ENCODE data around the gene CCNI2.
"Not testable (repeated sequence)": the region's sequence is repeated elsewhere in the genome, so short reads cannot be mapped to it uniquely, and the experiment has no call there.

CCNI2 gene

DNA sequence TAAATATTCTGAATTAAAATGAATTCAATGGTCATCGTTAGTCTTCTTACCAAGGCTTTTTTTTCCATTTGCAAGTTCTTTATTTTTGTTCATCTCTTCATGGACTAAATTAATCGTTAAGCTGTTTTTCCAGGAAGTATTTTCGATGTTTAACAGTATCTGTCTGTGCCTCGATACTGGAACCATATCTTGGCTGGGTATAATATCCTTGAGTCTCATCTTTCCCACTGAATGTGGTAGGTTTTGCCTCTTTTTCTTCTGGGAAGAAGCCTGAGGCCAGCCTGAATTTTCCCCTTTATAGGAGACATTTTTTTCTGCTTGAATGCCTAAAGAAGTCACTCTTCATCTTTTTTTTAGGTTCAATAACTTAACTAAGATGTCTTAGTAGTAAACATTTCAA lies 33.8 kb downstream of the CCNI2 start:
- no peak for DNase-seq (ENCODE audit: low read depth in 2 of 2)

DNA sequence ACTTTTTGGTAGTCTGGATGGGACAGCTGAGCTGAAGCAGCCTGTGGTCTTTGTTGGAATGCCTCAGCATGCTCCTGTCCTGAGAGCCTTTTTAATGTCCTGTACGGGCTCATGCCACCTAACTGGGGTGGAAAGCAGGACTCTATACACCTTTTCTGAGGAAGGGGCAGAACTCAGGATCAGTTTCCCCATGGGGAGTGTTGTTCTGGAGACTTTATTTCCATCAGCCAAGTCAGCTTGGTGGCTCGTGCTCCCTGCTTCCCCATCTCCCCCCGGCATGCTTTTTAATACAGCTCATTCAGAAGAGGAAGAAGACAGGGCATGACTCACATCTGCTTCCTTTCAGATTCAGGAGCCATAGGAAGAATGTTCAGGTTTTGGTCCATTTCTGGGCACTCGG lies 34.9 kb downstream of the CCNI2 start:
- DNase-seq (ENCODE audit: low read depth in 2 of 2): no peak

DNA sequence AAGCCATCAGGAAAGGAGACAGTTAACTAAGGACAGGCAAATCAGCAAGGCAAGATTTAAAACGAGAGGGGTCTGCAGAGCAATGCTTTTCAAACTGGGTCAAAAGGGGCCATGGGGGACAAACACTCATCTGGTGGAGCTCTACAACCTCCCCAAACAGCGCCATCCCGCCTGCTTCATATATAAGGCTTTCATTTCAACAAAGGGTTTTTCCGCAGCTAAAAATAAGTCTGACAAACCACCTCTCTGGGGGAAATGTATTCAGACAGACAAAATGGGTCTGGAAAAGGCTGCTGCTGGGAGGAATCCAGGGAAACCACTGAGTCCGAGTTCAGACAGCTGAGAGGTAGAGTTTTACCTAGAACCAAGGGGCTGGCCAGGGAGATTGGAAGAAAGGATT lies 38.1 kb downstream of the CCNI2 start:
- DNase-seq (ENCODE audit: low read depth in 2 of 2): no peak

DNA sequence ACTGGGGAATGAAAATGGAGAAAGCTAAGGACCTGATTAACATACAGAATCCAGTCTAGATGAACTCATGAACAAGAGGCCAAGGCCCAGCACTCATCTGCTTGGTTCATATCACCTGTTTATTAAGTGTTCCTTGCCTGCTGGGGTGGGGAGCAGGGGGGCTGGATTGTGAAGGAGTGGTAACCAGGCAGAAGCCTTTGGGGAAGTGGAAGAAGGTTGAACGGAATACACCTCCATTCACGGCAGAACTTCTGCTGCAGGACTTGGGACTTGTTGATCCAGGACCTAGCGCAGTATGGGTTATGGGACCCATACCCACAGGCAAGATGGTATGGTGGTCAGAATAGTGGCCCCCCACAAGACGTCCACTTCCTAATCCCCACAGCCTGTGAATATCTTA lies 38.6 kb downstream of the CCNI2 start:
- DNase-seq (ENCODE audit: low read depth in 2 of 2): no peak

DNA sequence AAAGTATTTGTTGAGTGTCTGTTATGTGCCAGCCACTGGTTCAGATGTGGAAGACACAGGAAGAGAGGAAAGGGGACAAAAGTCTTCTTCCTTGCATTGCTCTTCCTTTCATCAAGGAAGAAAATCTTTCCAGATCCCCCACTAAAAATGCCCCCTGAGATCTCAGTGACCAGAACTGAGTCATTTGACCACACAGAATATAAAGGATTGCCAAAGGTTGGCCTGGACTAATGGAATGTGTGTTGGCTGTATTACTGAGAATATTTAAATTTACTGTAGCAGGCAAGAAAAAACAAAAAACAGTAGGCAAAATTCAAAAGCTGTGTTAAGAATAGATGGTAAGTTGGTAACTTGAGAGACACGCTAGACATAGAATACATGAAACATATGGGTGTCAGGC lies 39.9 kb downstream of the CCNI2 start:
- DNase-seq (ENCODE audit: low read depth in 2 of 2): no peak

DNA sequence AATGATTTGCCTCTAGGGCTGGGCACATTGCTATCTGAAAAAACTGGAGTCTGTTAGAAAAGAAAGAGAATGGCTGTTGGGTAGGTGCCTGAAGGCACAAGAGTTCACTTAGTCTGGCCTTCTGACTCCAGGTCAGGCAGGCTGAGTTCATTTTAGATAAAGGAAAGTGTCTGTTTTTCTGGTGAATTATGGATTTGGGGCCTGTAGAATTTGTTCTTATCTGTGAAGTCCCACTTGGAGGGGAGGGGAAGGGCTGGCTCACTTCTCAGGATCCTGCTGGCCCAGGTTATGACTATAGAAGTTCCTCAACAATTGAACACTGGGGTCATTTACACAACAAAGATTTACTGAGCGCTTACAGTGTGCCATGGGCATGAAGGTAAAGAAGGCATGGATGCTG lies 41.3 kb downstream of the CCNI2 start:
- DNase-seq (ENCODE audit: low read depth in 2 of 2): no peak

DNA sequence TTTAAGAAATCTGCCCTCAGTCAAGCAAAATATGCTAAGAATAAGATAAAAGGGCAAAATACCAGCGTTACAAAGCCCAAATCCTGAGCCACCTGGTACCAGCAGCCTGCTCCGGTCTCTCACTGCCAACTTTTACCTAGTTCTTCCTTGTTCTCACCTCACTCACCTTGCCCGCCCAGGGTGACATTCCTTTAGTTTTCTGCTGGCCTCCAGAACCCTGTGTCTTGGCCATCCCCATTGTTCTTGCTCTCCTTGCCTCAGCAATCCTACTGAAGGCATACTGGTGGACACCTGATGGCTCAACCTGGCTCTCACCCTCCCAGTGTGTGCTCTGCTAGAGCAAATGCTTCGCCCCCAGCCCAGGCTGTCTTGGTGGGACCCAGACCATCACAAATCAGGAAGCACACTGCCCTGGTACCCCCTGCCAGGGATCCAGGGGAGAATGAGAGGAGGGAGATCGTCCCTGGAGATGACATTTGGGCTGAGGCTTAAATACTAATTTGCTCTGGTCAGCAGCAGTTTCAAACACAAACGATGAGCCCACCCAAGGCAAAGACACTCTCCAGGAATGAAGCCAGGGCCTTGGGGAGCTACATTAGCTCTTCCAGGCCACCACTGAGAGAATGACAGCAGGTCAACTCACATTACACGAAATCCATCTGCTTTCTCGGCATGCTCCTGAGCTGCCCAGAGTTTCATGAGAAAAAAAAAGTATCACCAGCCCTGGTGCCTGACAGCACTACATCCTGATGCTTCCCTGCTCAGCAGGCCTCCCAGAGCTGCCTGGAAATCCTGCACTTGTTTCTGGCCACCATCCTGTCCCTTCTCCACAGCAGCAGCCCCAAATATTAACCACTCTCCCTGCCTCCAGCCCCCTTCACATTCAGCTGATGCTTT lies 42.0 kb downstream of the CCNI2 start:
- no peak for DNase-seq (ENCODE audit: low read depth in 2 of 2)

DNA sequence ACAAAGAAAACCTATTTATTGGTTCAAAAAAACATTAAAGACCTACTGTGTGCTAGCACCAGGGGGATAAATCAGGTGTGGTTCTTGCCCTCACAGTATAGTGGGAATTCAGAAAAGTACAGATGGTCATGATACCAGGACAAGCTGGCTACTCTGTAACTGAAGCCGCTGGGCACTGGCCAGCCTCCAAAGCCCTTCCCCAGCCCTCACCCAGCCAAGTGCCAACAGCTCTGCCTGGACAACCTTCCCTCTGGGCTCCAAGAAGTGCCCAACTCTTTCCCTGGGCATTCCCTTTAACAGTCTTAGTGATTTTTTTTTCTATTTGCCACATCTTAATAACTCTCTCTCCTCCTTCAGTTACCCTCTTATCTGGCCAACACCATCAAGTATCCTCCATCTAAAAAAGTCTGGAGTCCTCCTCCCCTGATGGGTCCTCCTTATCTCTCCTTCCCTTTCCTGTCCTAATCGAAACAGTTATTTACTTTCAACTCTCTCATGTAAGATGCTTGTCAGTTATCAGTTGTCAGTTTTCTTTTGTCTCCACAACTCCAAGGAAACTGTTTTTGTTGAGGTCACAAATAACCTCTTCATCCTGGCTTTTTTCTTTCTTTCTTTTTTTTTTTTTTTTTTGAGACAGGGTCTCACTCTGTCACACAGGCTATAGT lies 43.1 kb downstream of the CCNI2 start:
- no peak for DNase-seq (ENCODE audit: low read depth in 2 of 2)

DNA sequence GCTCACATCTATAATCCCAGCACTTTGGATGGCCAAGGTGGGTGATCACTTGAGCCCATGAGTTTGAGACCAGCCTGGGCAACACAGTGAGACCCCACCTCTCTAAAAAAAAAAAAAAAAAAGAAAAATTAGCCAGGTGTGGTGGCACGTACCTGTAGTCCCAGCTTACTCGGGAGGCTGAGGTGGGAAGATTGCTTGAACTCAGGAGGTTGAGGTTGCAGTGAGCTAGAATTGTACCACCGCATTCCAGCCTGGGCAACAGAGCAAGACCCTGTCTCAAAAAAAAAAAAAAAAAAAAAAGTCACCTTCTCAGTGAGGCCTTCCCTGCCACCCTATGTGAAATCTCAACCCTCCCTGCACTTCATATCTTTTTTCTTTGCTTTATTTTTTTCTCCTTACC lies 43.8 kb downstream of the CCNI2 start:
- no peak for DNase-seq (ENCODE audit: low read depth in 2 of 2)

DNA sequence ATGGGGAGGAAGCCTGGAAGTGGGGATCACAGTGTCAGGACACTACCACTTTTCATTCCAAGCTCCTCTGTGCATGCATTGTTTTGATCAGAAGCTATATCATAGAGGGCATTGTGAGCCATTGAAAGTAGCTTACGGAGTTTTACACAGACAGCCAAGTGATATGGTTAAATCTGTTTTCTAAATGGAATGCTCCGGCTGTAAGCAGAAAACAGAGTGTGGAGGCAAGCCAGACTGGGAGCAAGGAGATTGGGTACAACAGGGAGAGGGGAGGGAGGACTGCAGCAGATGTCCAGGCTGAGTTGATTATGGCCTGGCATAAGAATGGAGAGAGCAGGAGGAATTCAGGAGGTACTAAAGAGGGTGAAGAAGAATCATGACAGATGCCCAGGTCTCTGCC lies 50.4 kb downstream of the CCNI2 start:
- DNase-seq (ENCODE audit: low read depth in 2 of 2): no peak

DNA sequence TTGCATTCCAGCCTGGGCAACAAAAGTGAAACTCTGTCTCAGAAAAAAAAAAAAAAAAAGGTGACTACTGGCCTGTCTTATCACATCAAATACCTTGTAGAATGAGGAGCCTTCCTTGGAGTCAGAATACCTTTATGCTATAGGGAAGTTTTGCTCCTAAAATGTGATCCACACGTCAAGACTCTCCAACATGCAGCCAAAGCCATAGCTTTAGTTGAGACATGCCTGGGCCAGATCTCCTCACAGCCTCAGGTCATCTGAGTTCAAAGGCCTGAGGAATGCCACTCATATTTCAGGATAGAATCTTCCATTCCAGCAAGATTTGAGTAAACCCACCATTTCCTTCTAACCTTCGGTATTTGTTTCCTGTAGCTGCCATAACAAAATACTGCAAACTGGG lies 52.2 kb downstream of the CCNI2 start:
- DNase-seq (ENCODE audit: low read depth in 2 of 2): no peak

DNA sequence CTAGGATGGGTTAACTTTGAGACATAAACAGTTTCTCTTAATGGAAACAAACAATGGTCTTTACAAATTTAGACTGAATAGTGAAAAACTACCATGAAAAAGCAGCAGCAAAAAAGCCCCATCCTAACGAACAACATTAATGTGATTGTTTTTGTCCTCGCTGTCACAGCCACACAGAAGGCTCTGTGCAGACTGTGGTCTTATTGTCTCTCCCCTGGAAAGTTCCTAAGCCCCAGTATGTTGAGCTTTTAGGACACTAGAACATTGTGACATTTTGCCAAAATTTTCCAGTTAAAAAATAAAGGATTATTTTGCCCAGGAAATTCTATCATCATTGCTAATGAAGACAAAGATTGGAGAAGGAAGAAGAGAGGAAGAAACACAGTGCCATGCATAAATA lies 53.3 kb downstream of the CCNI2 start:
- DNase-seq (ENCODE audit: low read depth in 2 of 2): no peak

DNA sequence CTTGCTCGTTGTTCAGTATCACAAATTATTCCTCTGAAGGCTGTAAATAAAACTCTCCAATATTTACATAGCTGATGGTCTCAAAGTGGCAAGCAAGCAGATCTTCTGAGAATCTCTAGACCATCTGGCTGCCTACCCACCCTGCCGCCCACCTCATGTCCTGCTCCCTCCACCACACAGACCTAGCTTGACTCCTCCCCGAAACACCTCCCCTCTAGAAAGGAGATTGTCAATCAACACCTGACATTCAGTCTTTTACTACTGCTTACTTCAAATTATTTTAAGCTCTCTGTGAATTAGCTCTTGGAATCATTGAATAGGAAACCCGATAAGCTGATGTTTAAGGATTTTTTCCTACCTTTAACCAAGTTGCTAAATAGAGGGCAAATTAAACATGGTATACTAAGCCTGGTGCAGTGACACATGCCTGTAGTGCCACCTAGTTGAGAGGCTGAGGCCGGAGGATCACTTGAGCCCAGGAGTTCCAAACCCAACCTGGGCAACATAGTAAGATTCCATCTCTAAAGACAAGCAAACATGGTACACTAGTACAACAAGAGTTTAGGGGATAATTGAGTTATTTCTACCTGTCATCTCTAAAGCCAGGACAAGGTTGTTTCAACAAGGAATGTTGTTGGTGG lies 54.9 kb downstream of the CCNI2 start:
- no peak for DNase-seq (ENCODE audit: low read depth in 2 of 2)

DNA sequence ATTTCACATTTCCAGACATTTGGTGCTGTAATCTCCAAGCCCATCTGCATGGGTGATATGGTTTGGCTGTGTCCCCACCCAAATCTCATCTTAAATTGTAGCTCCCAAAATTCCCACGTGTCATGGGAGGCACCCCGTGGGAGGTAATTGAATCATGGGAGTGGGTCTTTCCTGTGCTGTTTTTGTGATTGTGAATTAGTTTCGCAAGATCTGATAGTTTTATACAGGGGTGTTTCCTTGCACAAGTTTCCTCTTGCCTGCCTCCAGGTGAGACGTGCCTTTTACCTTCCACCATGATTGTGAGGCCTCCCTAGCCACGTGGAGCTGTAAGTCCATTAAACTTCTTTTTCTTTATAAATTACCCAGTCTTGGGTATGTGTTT lies 55.5 kb downstream of the CCNI2 start:
- not testable (repeated sequence) for DNase-seq (ENCODE audit: low read depth in 2 of 2)
